GM12878 (cell line): ENCODE data around the gene EPHA10. TPM values are rescaled to one million over a fixed set of nuclear protein-coding genes. Genes with fewer than 3 reads are reported as not detected.

Experiments used
- ATAC-seq: fragments of 200-7000 bp; cut with Tn5 transposase; 3 replicates; pipeline ENCODE4 v1.9.1; 2020; ENCODE audit warnings: mild to moderate bottlenecking, moderate library complexity
- BruUV-seq: library from RNA; stranded (reverse); fragments of 400-500 nt; replicated peaks from 2 replicates; lab custom pipeline; 2021; lab: Mats Ljungman, UMichigan
- CTCF ChIA-PET: fragments of 300-600 bp; sonication (Branson Sonifier 250); formaldehyde crosslinking; extraction: SDS; loops from one replicate; lab custom pipeline; 2021; ENCODE audit warnings: inconsistent platforms; lab: Yijun Ruan, JAX
- POLR2A ChIA-PET: fragments of 350-600 bp; formaldehyde crosslinking; extraction: SDS; loops from one replicate; lab custom pipeline; 2021; ENCODE audit warnings: inconsistent platforms; lab: Charles Lee
- RAD21 ChIA-PET: fragments of 300-600 bp; sonication (Branson Sonifier 250); formaldehyde crosslinking; loops from one replicate; lab custom pipeline; 2023; ENCODE audit warnings: antibody characterized with exemption; ENCODE audit not compliant: unreplicated experiment; lab: Charles Lee
- SMC1A ChIA-PET: fragments of 300-600 bp; sonication (Branson Sonifier 250); formaldehyde crosslinking; loops from one replicate; lab custom pipeline; 2023; ENCODE audit not compliant: unreplicated experiment, uncharacterized antibody; lab: Charles Lee
- DNase-seq: peaks from one replicate; pipeline ENCODE4 v3.0.0-alpha.2; 2011; ENCODE audit warnings: low read depth, low spot score
- FAIRE-seq: peaks from 3 replicates; lab custom pipeline; 2011; peaks lifted over from hg19 to GRCh38; lab: Jason Lieb, UNC
- H2AFZ ChIP-seq: 2 replicates; pipeline ENCODE4 v1.6.0; 2011; ENCODE audit warnings: low read depth, low read length, control low read depth; ENCODE audit not compliant: control insufficient read depth
- H3K27ac ChIP-seq: 2 replicates; pipeline ENCODE4 v1.5.1; 2011; ENCODE audit warnings: control low read depth; ENCODE audit not compliant: control insufficient read depth, insufficient read depth
- H3K27me3 ChIP-seq, 2 experiments: replicated peaks in 1 of 2; 2 replicates each; pipeline versions ENCODE4 v1.6.0 to v1.6.1; 2011; ENCODE audit warnings: low read length in 1 of 2; ENCODE audit not compliant: control insufficient read depth in 2 of 2, insufficient read depth in 2 of 2
- H3K36me3 ChIP-seq, 2 experiments: 2 replicates each; pipeline ENCODE4 v1.5.1; 2011; ENCODE audit warnings: low read length in 1 of 2; ENCODE audit not compliant: control insufficient read depth in 2 of 2, insufficient read depth in 2 of 2
- H3K4me1 ChIP-seq: 2 replicates; pipeline ENCODE4 v1.6.1; 2011; ENCODE audit warnings: mild to moderate bottlenecking, low read length, moderate library complexity, mixed read lengths; ENCODE audit not compliant: control insufficient read depth, insufficient read depth
- H3K4me2 ChIP-seq: 2 replicates; pipeline ENCODE4 v1.6.0; 2011; ENCODE audit warnings: control low read depth; ENCODE audit not compliant: control insufficient read depth, insufficient read depth
- H3K4me3 ChIP-seq: fragments of 200-600 bp; sonication (generic); 2 replicates; pipeline ENCODE4 v1.5.1; 2016
- H3K79me2 ChIP-seq: 2 replicates; pipeline ENCODE4 v1.6.0; 2011; ENCODE audit warnings: low read length; ENCODE audit not compliant: control insufficient read depth, insufficient read depth
- H3K9ac ChIP-seq: 2 replicates; pipeline ENCODE4 v1.8.0; 2011; ENCODE audit warnings: low read length, control low read depth, mixed read lengths; ENCODE audit not compliant: control insufficient read depth, insufficient read depth
- H3K9me3 ChIP-seq: replicated peaks from 3 replicates; pipeline ENCODE4 v1.5.1; 2011; ENCODE audit warnings: mild to moderate bottlenecking, low read length; ENCODE audit not compliant: control insufficient read depth, insufficient read depth
- H4K20me1 ChIP-seq: 2 replicates; pipeline ENCODE4 v1.6.0; 2011; ENCODE audit not compliant: control insufficient read depth, insufficient read depth
- CBX5 ChIP-seq: sonication (generic); IDR thresholded peaks from 2 replicates; pipeline ENCODE4 v1.6.1; 2016; ENCODE audit warnings: low read depth, moderate library complexity, mild to moderate bottlenecking, inconsistent platforms
- CREM ChIP-seq: IDR thresholded peaks from 2 replicates; pipeline ENCODE4 v1.6.1; 2014; ENCODE audit warnings: antibody characterized with exemption, low read depth
- E2F8 ChIP-seq: fragments of 450-650 bp; IDR thresholded peaks from 2 replicates; pipeline ENCODE4 v1.6.1; 2018; ENCODE audit warnings: mild to moderate bottlenecking, low read depth, moderate library complexity; ENCODE audit not compliant: partially characterized antibody
- FOS ChIP-seq: IDR thresholded peaks from 3 replicates; pipeline ENCODE4 v1.6.1; 2011; ENCODE audit warnings: borderline replicate concordance; ENCODE audit not compliant: insufficient read length; ENCODE audit errors: extremely low read depth
- FOXK2 ChIP-seq: fragments of 450-650 bp; IDR thresholded peaks from 2 replicates; pipeline ENCODE4 v1.6.1; 2017; ENCODE audit warnings: mild to moderate bottlenecking, moderate library complexity
- GABPA ChIP-seq: IDR thresholded peaks from 2 replicates; pipeline ENCODE4 v1.6.1; 2014; ENCODE audit warnings: antibody characterized with exemption, low read depth, mild to moderate bottlenecking, inconsistent platforms
- JUNB ChIP-seq: IDR thresholded peaks from 2 replicates; pipeline ENCODE4 v1.6.1; 2016; ENCODE audit warnings: antibody characterized with exemption, mild to moderate bottlenecking
- MTA2 ChIP-seq: fragments of 450-650 bp; IDR thresholded peaks from 2 replicates; pipeline ENCODE4 v1.6.1; 2016; ENCODE audit warnings: low read depth, mild to moderate bottlenecking, moderate library complexity
- MYB ChIP-seq: fragments of 150-350 bp; IDR thresholded peaks from 2 replicates; pipeline ENCODE4 v1.6.1; 2014; ENCODE audit warnings: mild to moderate bottlenecking, low read depth, low read length, borderline replicate concordance
- PAX5 ChIP-seq: IDR thresholded peaks from 2 replicates; pipeline ENCODE4 v1.6.1; 2011; ENCODE audit warnings: low read depth, low read length, borderline replicate concordance
- SMAD1 ChIP-seq: fragments of 450-650 bp; IDR thresholded peaks from 2 replicates; pipeline ENCODE4 v1.6.1; 2018; ENCODE audit warnings: mild to moderate bottlenecking, low read depth; ENCODE audit not compliant: partially characterized antibody
- TCF12 ChIP-seq: IDR thresholded peaks from 2 replicates; pipeline ENCODE4 v1.6.1; 2011; ENCODE audit warnings: low read depth, mild to moderate bottlenecking, low read length
- YBX1 ChIP-seq: fragments of 450-650 bp; IDR thresholded peaks from 2 replicates; pipeline ENCODE4 v1.6.1; 2016; ENCODE audit warnings: antibody characterized with exemption
- ZBED1 ChIP-seq: IDR thresholded peaks from 2 replicates; pipeline ENCODE4 v1.6.1; 2016; ENCODE audit warnings: borderline replicate concordance
- ZNF622 ChIP-seq: fragments of 450-650 bp; IDR thresholded peaks from 2 replicates; pipeline ENCODE4 v1.6.1; 2017; ENCODE audit warnings: mild to moderate bottlenecking, inconsistent platforms
- ZSCAN29 ChIP-seq: fragments of 450-650 bp; IDR thresholded peaks from 2 replicates; pipeline ENCODE4 v1.6.1; 2017; ENCODE audit warnings: mild to moderate bottlenecking, moderate library complexity
- WGBS: methylation state at CpG from one replicate; pipeline ENCODE4 v1.1.6; 2016; ENCODE audit warnings: low lambda C conversion rate; ENCODE audit not compliant: insufficient replicate concordance, insufficient coverage; ENCODE audit errors: missing lambda C conversion rate; 5-methylcytosine and 5-hydroxymethylcytosine counted together
- in situ Hi-C: fragments of 300-500 bp; cut with MboI; formaldehyde crosslinking; loops from 9 replicates; pipeline ENCODE4 v1.14.3; 2018; ENCODE audit warnings: mixed read lengths
- intact Hi-C: fragments of 100-400 bp; cut with micrococcal nuclease; formaldehyde crosslinking; loops from one replicate; pipeline ENCODE4 v1.14.2; 2022; ENCODE audit not compliant: unreplicated experiment
- polyA plus RNA-seq, 11 experiments: library from polyadenylated mRNA; depleted of rRNA in 4 of 11; unstranded in 6 of 11; stranded (reverse) in 5 of 11; fragments of >200 nt; fragmentation: Nextera tagmentation in 4 of 11; fragmentation: Illumina TruSeq in 1 of 11; extraction: Ambion mirVana in 4 of 11; extraction: Trizol in 1 of 11; gene quantifications; 1 replicate in 1 of 11; 2 replicates in 10 of 11; pipeline versions ENCODE4 v1.2.1 to v1.2.3, GENCODE V29; 2011 to 2016; ENCODE audit warnings: inconsistent platforms in 2 of 11, missing spikeins in 2 of 11, low read depth in 1 of 11
- total RNA-seq, 4 experiments: library from RNA; depleted of rRNA in 3 of 4; stranded (reverse); fragments of >200 nt in 3 of 4; fragmentation: Illumina TruSeq in 1 of 4; extraction: Trizol in 1 of 4; gene quantifications; 2 replicates each; pipeline versions ENCODE4 v1.2.1 to v1.2.3, GENCODE V29; 2013 to 2021
- TF ChIP-seq, protein P1 (sequence below): fragments of 450-650 bp; IDR thresholded peaks from 2 replicates; pipeline ENCODE4 v1.6.1; 2017; ENCODE audit warnings: mild to moderate bottlenecking
- TF ChIP-seq, protein P2 (sequence below): fragments of 450-650 bp; IDR thresholded peaks from 2 replicates; pipeline ENCODE4 v1.6.1; 2017; ENCODE audit warnings: mild to moderate bottlenecking, low read depth, inconsistent platforms; ENCODE audit not compliant: poor library complexity, severe bottlenecking

EPHA10 gene
- total and polyA plus RNA-seq, 10 of the 15 experiments (the other 5 are each of a cell fraction or from before 2014, with no cell fraction given) = 0.05 to 0.06 TPM; not detected in 8

GRCh38 chr1:37728416-37728815, 36.5 kb downstream of the EPHA10 start:
- ChIA-PET RAD21 (no interaction called here), CTCF (no interaction called here), POLR2A (no interaction called here), SMC1A (no interaction called here)
- Histone ChIP-seq H3K4me2 (no peak overlapping the region), H3K9me3 (no peaks in the 10 kb centered on the region), H4K20me1 (no peaks in the 10 kb centered on the region), H3K4me1 (no peaks in the 10 kb centered on the region), H2AFZ (no peak overlapping the region), H3K27ac (no peak overlapping the region), H3K4me3 (no peak overlapping the region), H3K27me3 (peaks cover 0 to 3% of the 10 kb centered on the region in 2 experiments), H3K79me2 (no peaks in the 10 kb centered on the region), H3K9ac (no peak overlapping the region), H3K36me3 (no peaks in the 10 kb centered on the region)
- FAIRE-seq (no peak), ATAC-seq (no peak), DNase-seq (no peak)
- no TSS peak for BruUV-seq
- WGBS = 44% methylated on average over 4 of the region's 4 CpGs
- in situ Hi-C loops (no loop called here), intact Hi-C loops (no loop called here)
- TF ChIP-seq ZBED1 = no peak
- no peak for TF ChIP-seq CBX5
- no peak for TF ChIP-seq JUNB
- TF ChIP-seq TCF12 = no peak
- no peak for TF ChIP-seq MTA2
- no peak for TF ChIP-seq FOXK2
- no peak for TF ChIP-seq ZSCAN29
- no peak for TF ChIP-seq PAX5
- TF ChIP-seq FOS = no peak
- TF ChIP-seq, protein P1, sequence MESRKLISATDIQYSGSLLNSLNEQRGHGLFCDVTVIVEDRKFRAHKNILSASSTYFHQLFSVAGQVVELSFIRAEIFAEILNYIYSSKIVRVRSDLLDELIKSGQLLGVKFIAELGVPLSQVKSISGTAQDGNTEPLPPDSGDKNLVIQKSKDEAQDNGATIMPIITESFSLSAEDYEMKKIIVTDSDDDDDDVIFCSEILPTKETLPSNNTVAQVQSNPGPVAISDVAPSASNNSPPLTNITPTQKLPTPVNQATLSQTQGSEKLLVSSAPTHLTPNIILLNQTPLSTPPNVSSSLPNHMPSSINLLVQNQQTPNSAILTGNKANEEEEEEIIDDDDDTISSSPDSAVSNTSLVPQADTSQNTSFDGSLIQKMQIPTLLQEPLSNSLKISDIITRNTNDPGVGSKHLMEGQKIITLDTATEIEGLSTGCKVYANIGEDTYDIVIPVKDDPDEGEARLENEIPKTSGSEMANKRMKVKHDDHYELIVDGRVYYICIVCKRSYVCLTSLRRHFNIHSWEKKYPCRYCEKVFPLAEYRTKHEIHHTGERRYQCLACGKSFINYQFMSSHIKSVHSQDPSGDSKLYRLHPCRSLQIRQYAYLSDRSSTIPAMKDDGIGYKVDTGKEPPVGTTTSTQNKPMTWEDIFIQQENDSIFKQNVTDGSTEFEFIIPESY = no peak
- TF ChIP-seq, protein P2, sequence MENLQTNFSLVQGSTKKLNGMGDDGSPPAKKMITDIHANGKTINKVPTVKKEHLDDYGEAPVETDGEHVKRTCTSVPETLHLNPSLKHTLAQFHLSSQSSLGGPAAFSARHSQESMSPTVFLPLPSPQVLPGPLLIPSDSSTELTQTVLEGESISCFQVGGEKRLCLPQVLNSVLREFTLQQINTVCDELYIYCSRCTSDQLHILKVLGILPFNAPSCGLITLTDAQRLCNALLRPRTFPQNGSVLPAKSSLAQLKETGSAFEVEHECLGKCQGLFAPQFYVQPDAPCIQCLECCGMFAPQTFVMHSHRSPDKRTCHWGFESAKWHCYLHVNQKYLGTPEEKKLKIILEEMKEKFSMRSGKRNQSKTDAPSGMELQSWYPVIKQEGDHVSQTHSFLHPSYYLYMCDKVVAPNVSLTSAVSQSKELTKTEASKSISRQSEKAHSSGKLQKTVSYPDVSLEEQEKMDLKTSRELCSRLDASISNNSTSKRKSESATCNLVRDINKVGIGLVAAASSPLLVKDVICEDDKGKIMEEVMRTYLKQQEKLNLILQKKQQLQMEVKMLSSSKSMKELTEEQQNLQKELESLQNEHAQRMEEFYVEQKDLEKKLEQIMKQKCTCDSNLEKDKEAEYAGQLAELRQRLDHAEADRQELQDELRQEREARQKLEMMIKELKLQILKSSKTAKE = no peak
- no peak for TF ChIP-seq ZNF622
- no peak for TF ChIP-seq E2F8
- no peak for TF ChIP-seq SMAD1
- no peak for TF ChIP-seq YBX1
- no peak for TF ChIP-seq GABPA
- TF ChIP-seq MYB = no peak
- TF ChIP-seq CREM = no peak
